Measurements from ENCODE around the gene PILRA.
"Not testable (repeated sequence)": the region's sequence is repeated elsewhere in the genome, so short reads cannot be mapped to it uniquely, and the experiment has no call there.

DNA sequence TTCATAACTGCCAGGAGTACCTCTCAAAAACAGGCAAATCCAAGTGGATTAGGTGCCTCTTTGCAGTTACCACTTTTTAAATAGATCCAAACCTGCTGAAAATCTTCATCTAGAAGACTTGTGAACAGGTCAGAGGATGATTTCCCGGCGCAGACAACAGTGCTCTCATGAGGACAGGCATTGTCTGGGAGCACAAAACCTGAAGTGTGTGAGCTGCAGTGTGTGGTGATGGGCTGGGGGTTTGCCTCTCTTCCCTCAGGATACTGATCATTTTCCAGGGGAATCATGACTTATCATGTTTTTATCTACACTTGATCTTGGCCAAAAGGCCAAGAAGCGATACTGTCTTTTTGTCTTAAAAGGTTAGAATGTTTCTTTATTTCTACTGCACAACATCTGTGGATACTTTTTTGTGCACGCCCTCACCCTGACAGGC is 29.1 kb upstream of the PILRA start:
- TF ChIP-seq, protein P1, sequence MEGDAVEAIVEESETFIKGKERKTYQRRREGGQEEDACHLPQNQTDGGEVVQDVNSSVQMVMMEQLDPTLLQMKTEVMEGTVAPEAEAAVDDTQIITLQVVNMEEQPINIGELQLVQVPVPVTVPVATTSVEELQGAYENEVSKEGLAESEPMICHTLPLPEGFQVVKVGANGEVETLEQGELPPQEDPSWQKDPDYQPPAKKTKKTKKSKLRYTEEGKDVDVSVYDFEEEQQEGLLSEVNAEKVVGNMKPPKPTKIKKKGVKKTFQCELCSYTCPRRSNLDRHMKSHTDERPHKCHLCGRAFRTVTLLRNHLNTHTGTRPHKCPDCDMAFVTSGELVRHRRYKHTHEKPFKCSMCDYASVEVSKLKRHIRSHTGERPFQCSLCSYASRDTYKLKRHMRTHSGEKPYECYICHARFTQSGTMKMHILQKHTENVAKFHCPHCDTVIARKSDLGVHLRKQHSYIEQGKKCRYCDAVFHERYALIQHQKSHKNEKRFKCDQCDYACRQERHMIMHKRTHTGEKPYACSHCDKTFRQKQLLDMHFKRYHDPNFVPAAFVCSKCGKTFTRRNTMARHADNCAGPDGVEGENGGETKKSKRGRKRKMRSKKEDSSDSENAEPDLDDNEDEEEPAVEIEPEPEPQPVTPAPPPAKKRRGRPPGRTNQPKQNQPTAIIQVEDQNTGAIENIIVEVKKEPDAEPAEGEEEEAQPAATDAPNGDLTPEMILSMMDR (IDR thresholded peaks at IDR 0.05) = not testable (repeated sequence)
- not testable (repeated sequence) for TF ChIP-seq EP300, POLR2AphosphoS5 (IDR thresholded peaks at IDR 0.05)

Data from suprapubic skin (tissue), 4 donors.